HEK293 (cell line): Measurements from ENCODE around the gene LCN10.

ENCODE experiments used
- CTCF ChIA-PET: fragments of 350-600 bp; formaldehyde crosslinking; extraction: SDS; loops from one replicate; lab custom pipeline; 2021; ENCODE audit warnings: antibody characterized with exemption; lab: Yijun Ruan, JAX
- POLR2A ChIA-PET: fragments of 300-600 bp; formaldehyde crosslinking; extraction: SDS; loops from one replicate; lab custom pipeline; 2020; ENCODE audit warnings: antibody characterized with exemption, inconsistent platforms; lab: Yijun Ruan, JAX
- H3K27ac ChIP-seq: fragments of 200-500 bp; sonication (Bioruptor generic); 2 replicates; pipeline ENCODE4 v1.5.1; 2014; ENCODE audit warnings: low read depth, low read length, control low read depth, inconsistent platforms; ENCODE audit errors: extremely low read depth
- H3K36me3 ChIP-seq, 2 experiments: fragments of 200-500 bp in 1 of 2; sonication (Bioruptor generic) in 1 of 2; 1 replicate in 1 of 2; 2 replicates in 1 of 2; pipeline ENCODE4 v1.5.1; 2014 to 2017; ENCODE audit warnings: inconsistent platforms in 2 of 2, low read length in 2 of 2; ENCODE audit not compliant: control insufficient read depth in 2 of 2, insufficient read depth in 1 of 2
- H3K4me1 ChIP-seq: fragments of 200-500 bp; sonication (Bioruptor generic); 2 replicates; pipeline ENCODE4 v1.5.1; 2014; ENCODE audit warnings: mild to moderate bottlenecking, low read length, inconsistent platforms; ENCODE audit not compliant: control insufficient read depth, insufficient read depth
- H3K4me3 ChIP-seq: 2 replicates; pipeline ENCODE4 v1.5.1; 2011; ENCODE audit warnings: low read depth, mild to moderate bottlenecking, control low read depth, low read length, moderate library complexity
- H3K9me3 ChIP-seq: fragments of 200-500 bp; sonication (Bioruptor generic); 2 replicates; pipeline ENCODE4 v1.5.1; 2014; ENCODE audit warnings: low read depth, low read length, inconsistent platforms; ENCODE audit not compliant: control insufficient read depth, insufficient read depth
- EGR2 ChIP-seq: fragments of 450-650 bp; formaldehyde crosslinking; IDR thresholded peaks from 2 replicates; pipeline ENCODE4 v1.5.1; 2016; ENCODE audit warnings: low read depth, missing biosample characterization, missing genetic modification characterization
- GFI1B ChIP-seq: fragments of 450-650 bp; formaldehyde crosslinking; IDR thresholded peaks from 2 replicates; pipeline ENCODE4 v1.5.1; 2016; ENCODE audit warnings: missing biosample characterization, missing genetic modification characterization
- GLI2 ChIP-seq: fragments of 450-650 bp; formaldehyde crosslinking; IDR thresholded peaks from 2 replicates; pipeline ENCODE4; 2017; ENCODE audit warnings: missing biosample characterization, missing genetic modification characterization, low read depth, borderline replicate concordance
- GLIS2 ChIP-seq: fragments of 450-650 bp; formaldehyde crosslinking; IDR thresholded peaks from 2 replicates; pipeline ENCODE4 v1.5.1; 2016; ENCODE audit warnings: missing biosample characterization, missing genetic modification characterization
- HOXD13 ChIP-seq: sonication (generic); formaldehyde crosslinking; IDR thresholded peaks from 2 replicates; pipeline ENCODE4 v1.8.0; 2022; ENCODE audit warnings: missing genetic modification reagents, borderline replicate concordance
- KLF10 ChIP-seq: fragments of 450-650 bp; IDR thresholded peaks from 2 replicates; pipeline ENCODE4 v1.5.1; 2018; ENCODE audit warnings: missing biosample characterization, mild to moderate bottlenecking, missing genetic modification characterization
- KLF7 ChIP-seq: fragments of 450-650 bp; formaldehyde crosslinking; IDR thresholded peaks from 2 replicates; pipeline ENCODE4 v1.5.1; 2016; ENCODE audit warnings: missing biosample characterization, missing genetic modification characterization, borderline replicate concordance
- KLF8 ChIP-seq: fragments of 450-650 bp; formaldehyde crosslinking; IDR thresholded peaks from 2 replicates; pipeline ENCODE4 v1.5.1; 2016; ENCODE audit warnings: missing biosample characterization, missing genetic modification characterization
- KLF9 ChIP-seq: fragments of 450-650 bp; formaldehyde crosslinking; IDR thresholded peaks from 2 replicates; pipeline ENCODE4 v1.5.1; 2016; ENCODE audit warnings: missing biosample characterization, missing genetic modification characterization, low read depth
- SP2 ChIP-seq: fragments of 450-650 bp; formaldehyde crosslinking; IDR thresholded peaks from 2 replicates; pipeline ENCODE4 v1.5.1; 2016; ENCODE audit warnings: missing biosample characterization, missing genetic modification characterization
- ZBTB1 ChIP-seq: fragments of 450-650 bp; formaldehyde crosslinking; IDR thresholded peaks from 2 replicates; pipeline ENCODE4 v1.5.1; 2016; ENCODE audit warnings: missing biosample characterization, missing genetic modification characterization
- ZBTB11 ChIP-seq: fragments of 450-650 bp; formaldehyde crosslinking; conservative IDR thresholded peaks from 2 replicates; pipeline ENCODE4 v1.5.1; 2016; ENCODE audit warnings: low read depth, missing biosample characterization, missing genetic modification characterization
- ZBTB17 ChIP-seq: fragments of 450-650 bp; formaldehyde crosslinking; IDR thresholded peaks from 2 replicates; pipeline ENCODE4 v1.5.1; 2016; ENCODE audit warnings: missing biosample characterization, missing genetic modification characterization
- ZIC2 ChIP-seq: fragments of 450-650 bp; formaldehyde crosslinking; IDR thresholded peaks from 2 replicates; pipeline ENCODE4 v1.5.1; 2016; ENCODE audit warnings: missing biosample characterization, missing genetic modification characterization
- ZNF10 ChIP-seq: fragments of 450-650 bp; formaldehyde crosslinking; IDR thresholded peaks from 2 replicates; pipeline ENCODE4 v1.5.1; 2017; ENCODE audit warnings: missing biosample characterization, missing genetic modification characterization
- ZNF202 ChIP-seq: fragments of 450-650 bp; formaldehyde crosslinking; IDR thresholded peaks from 2 replicates; pipeline ENCODE4 v1.5.1; 2016; ENCODE audit warnings: missing biosample characterization, missing genetic modification characterization, borderline replicate concordance
- ZNF221 ChIP-seq: fragments of 450-650 bp; formaldehyde crosslinking; IDR thresholded peaks from 2 replicates; pipeline ENCODE4 v1.5.1; 2017; ENCODE audit warnings: missing biosample characterization, missing genetic modification characterization, borderline replicate concordance
- ZNF223 ChIP-seq: fragments of 450-650 bp; formaldehyde crosslinking; IDR thresholded peaks from 2 replicates; pipeline ENCODE4 v1.5.1; 2016; ENCODE audit warnings: missing biosample characterization, missing genetic modification characterization
- ZNF335 ChIP-seq: fragments of 450-650 bp; formaldehyde crosslinking; conservative IDR thresholded peaks from 2 replicates; pipeline ENCODE4 v1.5.1; 2016; ENCODE audit warnings: missing biosample characterization, missing genetic modification characterization
- ZNF341 ChIP-seq: fragments of 450-650 bp; formaldehyde crosslinking; IDR thresholded peaks from 2 replicates; pipeline ENCODE4; 2016; ENCODE audit warnings: low read depth, missing biosample characterization, missing genetic modification characterization
- ZNF488 ChIP-seq: fragments of 450-650 bp; formaldehyde crosslinking; IDR thresholded peaks from 2 replicates; pipeline ENCODE4 v1.5.1; 2016; ENCODE audit warnings: missing biosample characterization, missing genetic modification characterization
- ZNF555 ChIP-seq: fragments of 450-650 bp; formaldehyde crosslinking; conservative IDR thresholded peaks from 2 replicates; pipeline ENCODE4 v1.5.1; 2017; ENCODE audit warnings: missing biosample characterization, mild to moderate bottlenecking, missing genetic modification characterization, inconsistent platforms
- ZNF629 ChIP-seq: fragments of 450-650 bp; formaldehyde crosslinking; IDR thresholded peaks from 2 replicates; pipeline ENCODE4 v1.5.1; 2017; ENCODE audit warnings: missing biosample characterization, missing genetic modification characterization
- ZNF658 ChIP-seq: fragments of 450-650 bp; formaldehyde crosslinking; IDR thresholded peaks from 2 replicates; pipeline ENCODE4; 2016; ENCODE audit warnings: missing biosample characterization, missing genetic modification characterization
- ZNF677 ChIP-seq: fragments of 450-650 bp; IDR thresholded peaks from 2 replicates; pipeline ENCODE4 v1.5.0; 2018; ENCODE audit warnings: missing biosample characterization, mild to moderate bottlenecking, missing genetic modification characterization, moderate library complexity
- ZSCAN4 ChIP-seq: fragments of 450-650 bp; formaldehyde crosslinking; IDR thresholded peaks from 2 replicates; pipeline ENCODE4 v1.5.1; 2017; ENCODE audit warnings: missing biosample characterization, missing genetic modification characterization
- TF ChIP-seq, protein P1 (sequence below): fragments of 450-650 bp; formaldehyde crosslinking; IDR thresholded peaks from 2 replicates; pipeline ENCODE4 v1.5.1; 2016; ENCODE audit warnings: missing biosample characterization, missing genetic modification characterization

The LCN10 gene

GRCh38 chr9:136763649-136764035 lies 20.9 kb upstream of the LCN10 start:
- H3K27ac ChIP-seq, result no peak overlapping the region
- ChIA-PET POLR2A (interaction anchor here (0.6 kb wide), 1 partner anchor 83 kb away, joined by 3 read pairs; no protein-coding TSS in a partner anchor), CTCF (interaction anchor here (1.0 to 2.2 kb wide), 7 partner anchors 14 to 271 kb away, joined by 3 to 6 read pairs (median 5); partner anchors contain the start of gene AJM1)
- no peaks in the 10 kb centered on the region for H3K36me3 ChIP-seq
- no peak for TF ChIP-seq ZSCAN4
- TF ChIP-seq GLIS2 (tag by site-specific recombination), result peak; percentile 21; the same call in 1 of the 2 replicates
- no peak for TF ChIP-seq HOXD13 (CRISPR knock-in tag)
- H3K4me3 ChIP-seq, result no peak overlapping the region
- H3K4me1 ChIP-seq, result no peaks in the 10 kb centered on the region
- H3K9me3 ChIP-seq, result no peaks in the 10 kb centered on the region

- Histone ChIP-seq H3K4me1 (no peaks in the 10 kb centered on the region), H3K27ac (no peak overlapping the region)
- CTCF ChIA-PET, result interaction anchor here (0.8 to 5.9 kb wide), 7 partner anchors 8 to 272 kb away, joined by 3 to 54 read pairs (median 6); no protein-coding TSS in a partner anchor
- TF ChIP-seq SP2 (peak; percentile 72), GFI1B (tag by site-specific recombination) (no peak), ZBTB17 (peak; percentile 40; the same call in 1 of the 2 replicates), ZNF658 (tag by site-specific recombination) (no peak), ZNF221 (no peak), KLF9 (tag by site-specific recombination) (peak; percentile 77), ZNF223 (tag by site-specific recombination) (no peak), GLIS2 (tag by site-specific recombination) (peak; percentile 80), ZNF341 (no peak), ZNF10 (tag by site-specific recombination) (no peak), ZBTB11 (tag by site-specific recombination) (no peak), ZNF629 (tag by site-specific recombination) (no peak), ZIC2 (peak; percentile 74), KLF7 (tag by site-specific recombination) (peak; percentile 41; the same call in 1 of the 2 replicates), EGR2 (tag by site-specific recombination) (0 out of 2 replicates have a peak, but pooled peaks have one; percentile 27), KLF8 (0 out of 2 replicates have a peak, but pooled peaks have one; percentile 24), ZNF488 (tag by site-specific recombination) (no peak), ZBTB1 (tag by site-specific recombination) (no peak), ZNF202 (no peak), ZNF677 (no peak), KLF10 (tag by site-specific recombination) (no peak), ZNF555 (tag by site-specific recombination) (no peak), ZNF335 (tag by site-specific recombination) (peak; percentile 28), GLI2 (no peak)
- TF ChIP-seq, protein P1, sequence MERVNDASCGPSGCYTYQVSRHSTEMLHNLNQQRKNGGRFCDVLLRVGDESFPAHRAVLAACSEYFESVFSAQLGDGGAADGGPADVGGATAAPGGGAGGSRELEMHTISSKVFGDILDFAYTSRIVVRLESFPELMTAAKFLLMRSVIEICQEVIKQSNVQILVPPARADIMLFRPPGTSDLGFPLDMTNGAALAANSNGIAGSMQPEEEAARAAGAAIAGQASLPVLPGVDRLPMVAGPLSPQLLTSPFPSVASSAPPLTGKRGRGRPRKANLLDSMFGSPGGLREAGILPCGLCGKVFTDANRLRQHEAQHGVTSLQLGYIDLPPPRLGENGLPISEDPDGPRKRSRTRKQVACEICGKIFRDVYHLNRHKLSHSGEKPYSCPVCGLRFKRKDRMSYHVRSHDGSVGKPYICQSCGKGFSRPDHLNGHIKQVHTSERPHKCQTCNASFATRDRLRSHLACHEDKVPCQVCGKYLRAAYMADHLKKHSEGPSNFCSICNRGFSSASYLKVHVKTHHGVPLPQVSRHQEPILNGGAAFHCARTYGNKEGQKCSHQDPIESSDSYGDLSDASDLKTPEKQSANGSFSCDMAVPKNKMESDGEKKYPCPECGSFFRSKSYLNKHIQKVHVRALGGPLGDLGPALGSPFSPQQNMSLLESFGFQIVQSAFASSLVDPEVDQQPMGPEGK (tag by site-specific recombination), result peak; percentile 65; the same call in 1 of the 2 replicates
Measured at GRCh38 chr9:136762915-136763648, 20.3 kb upstream of the LCN10 start.

More at GRCh38 chr9:136762915-136763648, 20.3 kb upstream of the LCN10 start:
- H3K9me3 ChIP-seq, result no peaks in the 10 kb centered on the region
- H3K36me3 ChIP-seq, result no peaks in the 10 kb centered on the region
- POLR2A ChIA-PET, result interaction anchor here (0.6 kb wide), 1 partner anchor 82 kb away, joined by 3 read pairs; no protein-coding TSS in a partner anchor
- no peak overlapping the region for H3K4me3 ChIP-seq
